HepG2 (cell line): Measurements from ENCODE around the gene LEMD1. TPM values are rescaled to one million over a fixed set of nuclear protein-coding genes. Genes with fewer than 3 reads are reported as not detected.
A peak's percentile ranks its signal among the peaks of the same experiment; 100 is the strongest.

Source experiments
- HOXA9 ChIP-seq: sonication (generic); formaldehyde crosslinking; IDR thresholded peaks from 2 replicates; pipeline ENCODE4 v1.8.1; 2022; ENCODE audit warnings: missing genetic modification reagents, mild to moderate bottlenecking, moderate library complexity, borderline replicate concordance
- KLF11 ChIP-seq: IDR thresholded peaks from 2 replicates; pipeline ENCODE4 v1.6.1; 2016; ENCODE audit warnings: missing compliant biosample characterization
- MTA1 ChIP-seq: sonication (generic); formaldehyde crosslinking; IDR thresholded peaks from 2 replicates; pipeline ENCODE4 v1.4.0; 2020; ENCODE audit warnings: missing genetic modification reagents, mild to moderate bottlenecking, borderline replicate concordance
- MYPOP ChIP-seq: sonication (generic); formaldehyde crosslinking; IDR thresholded peaks from 2 replicates; pipeline ENCODE4 v1.8.1; 2023; ENCODE audit warnings: mild to moderate bottlenecking, moderate library complexity, missing genetic modification reagents
- NFE2L1 ChIP-seq: sonication (generic); formaldehyde crosslinking; IDR thresholded peaks from 2 replicates; pipeline ENCODE4 v1.4.0; 2020; ENCODE audit warnings: missing genetic modification reagents, mild to moderate bottlenecking, borderline replicate concordance
- TEAD2 ChIP-seq: sonication (generic); formaldehyde crosslinking; IDR thresholded peaks from 2 replicates; pipeline ENCODE4 v1.9.0; 2021; ENCODE audit warnings: missing genetic modification reagents
- ZFP37 ChIP-seq: sonication (generic); formaldehyde crosslinking; IDR thresholded peaks from 2 replicates; pipeline ENCODE4 v1.4.0; 2020; ENCODE audit warnings: missing genetic modification reagents, borderline replicate concordance
- ZNF10 ChIP-seq: sonication (generic); formaldehyde crosslinking; IDR thresholded peaks from 2 replicates; pipeline ENCODE4 v1.4.0; 2020; ENCODE audit warnings: mild to moderate bottlenecking, low read depth, missing genetic modification reagents, borderline replicate concordance
- ZNF251 ChIP-seq: sonication (generic); formaldehyde crosslinking; IDR thresholded peaks from 2 replicates; pipeline ENCODE4 v1.9.0; 2021; ENCODE audit warnings: mild to moderate bottlenecking, missing genetic modification reagents
- polyA plus RNA-seq, 8 experiments: library from polyadenylated mRNA; depleted of rRNA in 3 of 8; stranded (reverse) in 7 of 8; unstranded in 1 of 8; fragments of >200 nt; fragmentation: Illumina TruSeq in 4 of 8; extraction: Trizol in 4 of 8; gene quantifications; 2 replicates each; pipeline versions ENCODE4 v1.2.1 to v1.2.3, GENCODE V29; 2011 to 2016; ENCODE audit warnings: low read depth in 4 of 8, missing spikeins in 1 of 8, mixed read lengths in 1 of 8; ENCODE audit not compliant: insufficient read depth in 1 of 8
- total RNA-seq, 5 experiments: library from RNA; depleted of rRNA; stranded (reverse); fragments of >200 nt; fragmentation: Illumina TruSeq; extraction: Trizol; gene quantifications; 2 replicates each; pipeline ENCODE4 v1.2.3, GENCODE V29; 2016; ENCODE audit warnings: low read depth in 1 of 5
- TF ChIP-seq, protein P1 (sequence below): sonication (generic); formaldehyde crosslinking; IDR thresholded peaks from 2 replicates; pipeline ENCODE4 v1.4.0; 2020; ENCODE audit warnings: mild to moderate bottlenecking, missing genetic modification reagents
- TF ChIP-seq, protein P2 (sequence below): sonication (generic); formaldehyde crosslinking; IDR thresholded peaks from 2 replicates; pipeline ENCODE4 v1.5.0; 2020; ENCODE audit warnings: missing genetic modification reagents, mild to moderate bottlenecking, borderline replicate concordance
- TF ChIP-seq, protein P3 (sequence below): sonication (generic); formaldehyde crosslinking; IDR thresholded peaks from 2 replicates; pipeline ENCODE4 v1.4.0; 2020; ENCODE audit warnings: low read depth, missing genetic modification reagents
- TF ChIP-seq, protein P4 (sequence below): sonication (generic); formaldehyde crosslinking; IDR thresholded peaks from 2 replicates; pipeline ENCODE4 v1.5.0; 2020; ENCODE audit warnings: mild to moderate bottlenecking, missing genetic modification reagents, borderline replicate concordance

Gene LEMD1
- total and polyA plus RNA-seq, 2 of the 13 experiments (the other 11 are each of a cell fraction or from before 2014, with no cell fraction given), result 1.4 to 2.3 TPM

DNA sequence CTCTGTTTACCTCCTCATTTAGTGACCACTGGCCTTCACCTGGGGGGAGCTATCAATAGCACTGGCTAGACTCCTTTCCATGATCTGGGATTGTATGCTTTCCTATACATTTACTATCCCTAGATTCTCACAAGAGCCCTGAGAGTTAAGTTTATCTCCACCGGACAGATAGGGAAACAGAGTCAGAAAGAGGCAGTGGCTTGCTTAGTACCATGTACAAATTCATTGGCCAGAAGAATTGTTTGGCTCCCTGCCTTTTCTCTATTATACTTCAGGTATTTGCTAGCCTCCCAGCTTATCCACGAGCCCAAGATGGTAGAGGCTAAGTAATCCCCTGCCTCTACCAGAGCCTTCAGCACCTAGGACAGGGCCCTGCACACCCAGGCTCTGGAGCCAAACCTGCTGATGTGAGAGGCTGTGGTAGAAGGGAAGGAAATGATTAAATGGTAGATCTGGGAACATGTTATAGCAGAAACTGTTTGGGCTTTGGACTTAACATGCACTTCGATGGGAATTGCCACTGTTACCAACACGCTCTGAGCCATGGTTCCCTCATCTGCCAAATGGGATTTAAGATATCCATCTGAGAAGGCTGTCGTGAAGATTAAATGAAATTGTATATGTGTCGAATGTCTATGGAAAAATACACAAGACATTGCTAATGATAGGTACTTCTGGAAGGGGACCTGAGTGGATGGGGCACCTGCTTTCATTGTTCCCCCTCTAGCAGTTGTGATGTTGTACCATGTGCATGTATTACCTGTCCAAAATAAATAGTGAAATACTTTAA, 37.1 kb upstream of the LEMD1 start (continued):
- TF ChIP-seq ZNF251 (no peak), MTA1 (CRISPR knock-in tag) (no peak), ZFP37 (no peak), ZNF10 (CRISPR knock-in tag) (no peak), MYPOP (CRISPR knock-in tag) (no peak), HOXA9 (CRISPR knock-in tag) (0 out of 2 replicates have a peak, but pooled peaks have one; percentile 49), TEAD2 (CRISPR knock-in tag) (no peak), KLF11 (CRISPR knock-in tag) (no peak), NFE2L1 (CRISPR knock-in tag) (no peak)
- TF ChIP-seq, protein P1, sequence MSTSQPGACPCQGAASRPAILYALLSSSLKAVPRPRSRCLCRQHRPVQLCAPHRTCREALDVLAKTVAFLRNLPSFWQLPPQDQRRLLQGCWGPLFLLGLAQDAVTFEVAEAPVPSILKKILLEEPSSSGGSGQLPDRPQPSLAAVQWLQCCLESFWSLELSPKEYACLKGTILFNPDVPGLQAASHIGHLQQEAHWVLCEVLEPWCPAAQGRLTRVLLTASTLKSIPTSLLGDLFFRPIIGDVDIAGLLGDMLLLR (CRISPR knock-in tag), result no peak
- TF ChIP-seq, protein P2, sequence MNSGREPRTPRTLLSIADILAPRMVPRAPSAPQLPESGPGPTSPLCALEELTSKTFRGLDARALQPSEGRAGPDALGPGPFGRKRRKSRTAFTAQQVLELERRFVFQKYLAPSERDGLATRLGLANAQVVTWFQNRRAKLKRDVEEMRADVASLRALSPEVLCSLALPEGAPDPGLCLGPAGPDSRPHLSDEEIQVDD, result no peak
- TF ChIP-seq, protein P3, sequence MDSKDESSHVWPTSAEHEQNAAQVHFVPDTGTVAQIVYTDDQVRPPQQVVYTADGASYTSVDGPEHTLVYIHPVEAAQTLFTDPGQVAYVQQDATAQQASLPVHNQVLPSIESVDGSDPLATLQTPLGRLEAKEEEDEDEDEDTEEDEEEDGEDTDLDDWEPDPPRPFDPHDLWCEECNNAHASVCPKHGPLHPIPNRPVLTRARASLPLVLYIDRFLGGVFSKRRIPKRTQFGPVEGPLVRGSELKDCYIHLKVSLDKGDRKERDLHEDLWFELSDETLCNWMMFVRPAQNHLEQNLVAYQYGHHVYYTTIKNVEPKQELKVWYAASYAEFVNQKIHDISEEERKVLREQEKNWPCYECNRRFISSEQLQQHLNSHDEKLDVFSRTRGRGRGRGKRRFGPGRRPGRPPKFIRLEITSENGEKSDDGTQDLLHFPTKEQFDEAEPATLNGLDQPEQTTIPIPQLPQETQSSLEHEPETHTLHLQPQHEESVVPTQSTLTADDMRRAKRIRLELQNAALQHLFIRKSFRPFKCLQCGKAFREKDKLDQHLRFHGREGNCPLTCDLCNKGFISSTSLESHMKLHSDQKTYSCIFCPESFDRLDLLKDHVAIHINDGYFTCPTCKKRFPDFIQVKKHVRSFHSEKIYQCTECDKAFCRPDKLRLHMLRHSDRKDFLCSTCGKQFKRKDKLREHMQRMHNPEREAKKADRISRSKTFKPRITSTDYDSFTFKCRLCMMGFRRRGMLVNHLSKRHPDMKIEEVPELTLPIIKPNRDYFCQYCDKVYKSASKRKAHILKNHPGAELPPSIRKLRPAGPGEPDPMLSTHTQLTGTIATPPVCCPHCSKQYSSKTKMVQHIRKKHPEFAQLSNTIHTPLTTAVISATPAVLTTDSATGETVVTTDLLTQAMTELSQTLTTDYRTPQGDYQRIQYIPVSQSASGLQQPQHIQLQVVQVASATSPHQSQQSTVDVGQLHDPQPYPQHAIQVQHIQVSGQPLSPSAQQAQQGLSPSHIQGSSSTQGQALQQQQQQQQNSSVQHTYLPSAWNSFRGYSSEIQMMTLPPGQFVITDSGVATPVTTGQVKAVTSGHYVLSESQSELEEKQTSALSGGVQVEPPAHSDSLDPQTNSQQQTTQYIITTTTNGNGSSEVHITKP (CRISPR knock-in tag), result no peak
- TF ChIP-seq, protein P4, sequence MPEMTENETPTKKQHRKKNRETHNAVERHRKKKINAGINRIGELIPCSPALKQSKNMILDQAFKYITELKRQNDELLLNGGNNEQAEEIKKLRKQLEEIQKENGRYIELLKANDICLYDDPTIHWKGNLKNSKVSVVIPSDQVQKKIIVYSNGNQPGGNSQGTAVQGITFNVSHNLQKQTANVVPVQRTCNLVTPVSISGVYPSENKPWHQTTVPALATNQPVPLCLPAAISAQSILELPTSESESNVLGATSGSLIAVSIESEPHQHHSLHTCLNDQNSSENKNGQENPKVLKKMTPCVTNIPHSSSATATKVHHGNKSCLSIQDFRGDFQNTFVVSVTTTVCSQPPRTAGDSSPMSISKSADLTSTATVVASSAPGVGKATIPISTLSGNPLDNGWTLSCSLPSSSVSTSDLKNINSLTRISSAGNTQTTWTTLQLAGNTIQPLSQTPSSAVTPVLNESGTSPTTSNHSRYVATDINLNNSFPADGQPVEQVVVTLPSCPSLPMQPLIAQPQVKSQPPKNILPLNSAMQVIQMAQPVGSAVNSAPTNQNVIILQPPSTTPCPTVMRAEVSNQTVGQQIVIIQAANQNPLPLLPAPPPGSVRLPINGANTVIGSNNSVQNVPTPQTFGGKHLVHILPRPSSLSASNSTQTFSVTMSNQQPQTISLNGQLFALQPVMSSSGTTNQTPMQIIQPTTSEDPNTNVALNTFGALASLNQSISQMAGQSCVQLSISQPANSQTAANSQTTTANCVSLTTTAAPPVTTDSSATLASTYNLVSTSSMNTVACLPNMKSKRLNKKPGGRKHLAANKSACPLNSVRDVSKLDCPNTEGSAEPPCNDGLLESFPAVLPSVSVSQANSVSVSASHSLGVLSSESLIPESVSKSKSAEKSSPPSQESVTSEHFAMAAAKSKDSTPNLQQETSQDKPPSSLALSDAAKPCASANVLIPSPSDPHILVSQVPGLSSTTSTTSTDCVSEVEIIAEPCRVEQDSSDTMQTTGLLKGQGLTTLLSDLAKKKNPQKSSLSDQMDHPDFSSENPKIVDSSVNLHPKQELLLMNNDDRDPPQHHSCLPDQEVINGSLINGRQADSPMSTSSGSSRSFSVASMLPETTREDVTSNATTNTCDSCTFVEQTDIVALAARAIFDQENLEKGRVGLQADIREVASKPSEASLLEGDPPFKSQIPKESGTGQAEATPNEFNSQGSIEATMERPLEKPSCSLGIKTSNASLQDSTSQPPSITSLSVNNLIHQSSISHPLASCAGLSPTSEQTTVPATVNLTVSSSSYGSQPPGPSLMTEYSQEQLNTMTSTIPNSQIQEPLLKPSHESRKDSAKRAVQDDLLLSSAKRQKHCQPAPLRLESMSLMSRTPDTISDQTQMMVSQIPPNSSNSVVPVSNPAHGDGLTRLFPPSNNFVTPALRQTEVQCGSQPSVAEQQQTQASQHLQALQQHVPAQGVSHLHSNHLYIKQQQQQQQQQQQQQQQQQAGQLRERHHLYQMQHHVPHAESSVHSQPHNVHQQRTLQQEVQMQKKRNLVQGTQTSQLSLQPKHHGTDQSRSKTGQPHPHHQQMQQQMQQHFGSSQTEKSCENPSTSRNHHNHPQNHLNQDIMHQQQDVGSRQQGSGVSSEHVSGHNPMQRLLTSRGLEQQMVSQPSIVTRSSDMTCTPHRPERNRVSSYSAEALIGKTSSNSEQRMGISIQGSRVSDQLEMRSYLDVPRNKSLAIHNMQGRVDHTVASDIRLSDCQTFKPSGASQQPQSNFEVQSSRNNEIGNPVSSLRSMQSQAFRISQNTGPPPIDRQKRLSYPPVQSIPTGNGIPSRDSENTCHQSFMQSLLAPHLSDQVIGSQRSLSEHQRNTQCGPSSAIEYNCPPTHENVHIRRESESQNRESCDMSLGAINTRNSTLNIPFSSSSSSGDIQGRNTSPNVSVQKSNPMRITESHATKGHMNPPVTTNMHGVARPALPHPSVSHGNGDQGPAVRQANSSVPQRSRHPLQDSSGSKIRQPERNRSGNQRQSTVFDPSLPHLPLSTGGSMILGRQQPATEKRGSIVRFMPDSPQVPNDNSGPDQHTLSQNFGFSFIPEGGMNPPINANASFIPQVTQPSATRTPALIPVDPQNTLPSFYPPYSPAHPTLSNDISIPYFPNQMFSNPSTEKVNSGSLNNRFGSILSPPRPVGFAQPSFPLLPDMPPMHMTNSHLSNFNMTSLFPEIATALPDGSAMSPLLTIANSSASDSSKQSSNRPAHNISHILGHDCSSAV, result no peak
